Gastroesophageal sphincter (tissue), 3 donors: Measurements from ENCODE around the gene KISS1R.

ENCODE experiments used
- CTCF ChIP-seq, 4 experiments: fragments of 200-600 bp in 2 of 4; fragments of 450-650 bp in 2 of 4; sonication (generic) in 1 of 4; IDR thresholded peaks; one replicate each; pipeline ENCODE4 v1.5.1; 2017 to 2019; ENCODE audit warnings: antibody characterized with exemption in 4 of 4, mild to moderate bottlenecking in 2 of 4, moderate library complexity in 2 of 4
- POLR2AphosphoS5 ChIP-seq: sonication (generic); formaldehyde crosslinking; IDR thresholded peaks from one replicate; pipeline ENCODE4 v1.6.1; 2017; ENCODE audit warnings: antibody characterized with exemption

DNA sequence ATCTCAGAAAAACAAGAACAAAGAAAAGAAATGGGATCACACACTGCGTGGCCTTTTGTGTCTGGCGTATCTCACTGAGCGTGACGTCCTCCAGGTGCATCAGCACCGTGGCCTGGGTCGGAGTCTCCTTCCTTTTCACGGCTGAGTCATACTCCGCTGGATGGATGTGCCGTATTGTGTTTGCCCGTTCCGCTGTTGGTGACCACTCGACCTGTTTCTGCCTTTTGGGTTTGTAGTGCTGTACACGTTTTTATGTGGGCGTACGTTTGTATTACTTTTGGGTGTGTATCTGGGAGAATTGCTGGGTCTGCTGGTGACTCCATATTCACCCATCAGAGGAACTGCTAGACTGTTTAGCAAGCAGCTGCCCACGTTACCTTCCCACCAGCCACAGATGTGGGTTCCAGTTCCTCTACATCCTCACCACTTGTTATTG is 20.1 kb downstream of the KISS1R start:
- TF ChIP-seq CTCF (IDR thresholded peaks at IDR 0.05) (no peak), POLR2AphosphoS5 (no peak)
